GM12878 (cell line): ENCODE measurements around the gene LSMEM2. TPM values are rescaled to one million over a fixed set of nuclear protein-coding genes. Genes with fewer than 3 reads are reported as not detected.

Experiments
- ATF7 ChIP-seq: fragments of 450-650 bp; IDR thresholded peaks from 2 replicates; pipeline ENCODE4 v1.6.1; 2016; ENCODE audit warnings: low read depth, mild to moderate bottlenecking
- BACH1 ChIP-seq: fragments of 450-650 bp; IDR thresholded peaks from 2 replicates; pipeline ENCODE4 v1.6.1; 2017; ENCODE audit warnings: mild to moderate bottlenecking, borderline replicate concordance
- BHLHE40 ChIP-seq, 2 experiments: fragments of 450-650 bp in 1 of 2; IDR thresholded peaks; 2 replicates each; pipeline ENCODE4 v1.6.1; 2011 to 2017; ENCODE audit warnings: low read depth in 2 of 2, borderline replicate concordance in 1 of 2, improper control_type of control experiment in 1 of 2, low read length in 1 of 2, mild to moderate bottlenecking in 1 of 2
- CBX3 ChIP-seq: fragments of 200-600 bp; sonication (generic); IDR thresholded peaks from 2 replicates; pipeline ENCODE4 v1.6.1; 2016; ENCODE audit warnings: low read depth, borderline replicate concordance
- CHD2 ChIP-seq: IDR thresholded peaks from 2 replicates; pipeline ENCODE4 v1.6.1; 2011; ENCODE audit warnings: low read depth, low read length, improper control_type of control experiment, borderline replicate concordance
- ESRRA ChIP-seq: IDR thresholded peaks from 2 replicates; pipeline ENCODE4 v1.6.1; 2012; ENCODE audit warnings: mild to moderate bottlenecking, low read length, improper control_type of control experiment
- FOS ChIP-seq: IDR thresholded peaks from 3 replicates; pipeline ENCODE4 v1.6.1; 2011; ENCODE audit warnings: borderline replicate concordance; ENCODE audit not compliant: insufficient read length; ENCODE audit errors: extremely low read depth
- FOXM1 ChIP-seq: IDR thresholded peaks from 2 replicates; pipeline ENCODE4 v1.6.1; 2012; ENCODE audit warnings: low read depth, mild to moderate bottlenecking, inconsistent platforms, low read length, moderate library complexity
- GATAD2B ChIP-seq: fragments of 450-650 bp; conservative IDR thresholded peaks from 2 replicates; pipeline ENCODE4 v1.6.1; 2017; ENCODE audit warnings: low read depth, mild to moderate bottlenecking, moderate library complexity
- HDAC6 ChIP-seq: fragments of 200-600 bp; sonication (generic); IDR thresholded peaks from one replicate; pipeline ENCODE4 v1.8.0; 2017; ENCODE audit warnings: antibody characterized with exemption; ENCODE audit not compliant: unreplicated experiment
- HDGF ChIP-seq: fragments of 450-650 bp; IDR thresholded peaks from 2 replicates; pipeline ENCODE4 v1.6.1; 2016; ENCODE audit warnings: antibody characterized with exemption
- JUNB ChIP-seq: IDR thresholded peaks from 2 replicates; pipeline ENCODE4 v1.6.1; 2016; ENCODE audit warnings: antibody characterized with exemption, mild to moderate bottlenecking
- MXI1 ChIP-seq: fragments of 150-350 bp; IDR thresholded peaks from 2 replicates; pipeline ENCODE4 v1.6.1; 2011; ENCODE audit warnings: low read depth, mild to moderate bottlenecking, inconsistent platforms, low read length, improper control_type of control experiment
- NFXL1 ChIP-seq: fragments of 450-650 bp; IDR thresholded peaks from 2 replicates; pipeline ENCODE4 v1.6.1; 2017; ENCODE audit warnings: antibody characterized with exemption, mild to moderate bottlenecking, borderline replicate concordance
- NR2C2 ChIP-seq: IDR thresholded peaks from 2 replicates; pipeline ENCODE4 v1.6.1; 2011; ENCODE audit warnings: borderline replicate concordance, low read depth; ENCODE audit not compliant: control insufficient read depth, insufficient read length
- PAX8 ChIP-seq: fragments of 450-650 bp; IDR thresholded peaks from 2 replicates; pipeline ENCODE4 v1.6.1; 2017; ENCODE audit warnings: mild to moderate bottlenecking, moderate library complexity
- SPI1 ChIP-seq: IDR thresholded peaks from 2 replicates; pipeline ENCODE4 v1.6.1; 2011; ENCODE audit warnings: low read depth, mild to moderate bottlenecking, low read length, moderate library complexity, borderline replicate concordance; ENCODE audit not compliant: insufficient read depth
- TCF12 ChIP-seq: IDR thresholded peaks from 2 replicates; pipeline ENCODE4 v1.6.1; 2011; ENCODE audit warnings: low read depth, mild to moderate bottlenecking, low read length
- ZNF274 ChIP-seq: IDR thresholded peaks from one replicate; pipeline ENCODE4 v1.8.0; 2011; ENCODE audit not compliant: insufficient read length, insufficient read depth
- ZNF622 ChIP-seq: fragments of 450-650 bp; IDR thresholded peaks from 2 replicates; pipeline ENCODE4 v1.6.1; 2017; ENCODE audit warnings: mild to moderate bottlenecking, inconsistent platforms
- ZSCAN29 ChIP-seq: fragments of 450-650 bp; IDR thresholded peaks from 2 replicates; pipeline ENCODE4 v1.6.1; 2017; ENCODE audit warnings: mild to moderate bottlenecking, moderate library complexity
- polyA plus RNA-seq, 11 experiments: library from polyadenylated mRNA; depleted of rRNA in 4 of 11; unstranded in 6 of 11; stranded (reverse) in 5 of 11; fragments of >200 nt; fragmentation: Nextera tagmentation in 4 of 11; fragmentation: Illumina TruSeq in 1 of 11; extraction: Ambion mirVana in 4 of 11; extraction: Trizol in 1 of 11; gene quantifications; 1 replicate in 1 of 11; 2 replicates in 10 of 11; pipeline versions ENCODE4 v1.2.1 to v1.2.3, GENCODE V29; 2011 to 2016; ENCODE audit warnings: inconsistent platforms in 2 of 11, missing spikeins in 2 of 11, low read depth in 1 of 11
- total RNA-seq, 4 experiments: library from RNA; depleted of rRNA in 3 of 4; stranded (reverse); fragments of >200 nt in 3 of 4; fragmentation: Illumina TruSeq in 1 of 4; extraction: Trizol in 1 of 4; gene quantifications; 2 replicates each; pipeline versions ENCODE4 v1.2.1 to v1.2.3, GENCODE V29; 2013 to 2021
- TF ChIP-seq, protein P1 (sequence below): IDR thresholded peaks from 2 replicates; pipeline ENCODE4 v1.6.1; 2011; ENCODE audit warnings: low read depth, mild to moderate bottlenecking, low read length, moderate library complexity, borderline replicate concordance; ENCODE audit errors: extremely low read depth
- TF ChIP-seq, protein P2 (sequence below): fragments of 450-650 bp; formaldehyde crosslinking; IDR thresholded peaks from 2 replicates; pipeline ENCODE4 v1.5.0; 2022; ENCODE audit warnings: mild to moderate bottlenecking, missing genetic modification characterization
- TF ChIP-seq, protein P3 (sequence below): fragments of 450-650 bp; IDR thresholded peaks from 2 replicates; pipeline ENCODE4 v1.6.1; 2017; ENCODE audit warnings: mild to moderate bottlenecking, low read depth, inconsistent platforms; ENCODE audit not compliant: poor library complexity, severe bottlenecking

The LSMEM2 gene
- total and polyA plus RNA-seq, 10 of the 15 experiments (the other 5 are each of a cell fraction or from before 2014, with no cell fraction given) = 0.17 TPM; not detected in 9

DNA sequence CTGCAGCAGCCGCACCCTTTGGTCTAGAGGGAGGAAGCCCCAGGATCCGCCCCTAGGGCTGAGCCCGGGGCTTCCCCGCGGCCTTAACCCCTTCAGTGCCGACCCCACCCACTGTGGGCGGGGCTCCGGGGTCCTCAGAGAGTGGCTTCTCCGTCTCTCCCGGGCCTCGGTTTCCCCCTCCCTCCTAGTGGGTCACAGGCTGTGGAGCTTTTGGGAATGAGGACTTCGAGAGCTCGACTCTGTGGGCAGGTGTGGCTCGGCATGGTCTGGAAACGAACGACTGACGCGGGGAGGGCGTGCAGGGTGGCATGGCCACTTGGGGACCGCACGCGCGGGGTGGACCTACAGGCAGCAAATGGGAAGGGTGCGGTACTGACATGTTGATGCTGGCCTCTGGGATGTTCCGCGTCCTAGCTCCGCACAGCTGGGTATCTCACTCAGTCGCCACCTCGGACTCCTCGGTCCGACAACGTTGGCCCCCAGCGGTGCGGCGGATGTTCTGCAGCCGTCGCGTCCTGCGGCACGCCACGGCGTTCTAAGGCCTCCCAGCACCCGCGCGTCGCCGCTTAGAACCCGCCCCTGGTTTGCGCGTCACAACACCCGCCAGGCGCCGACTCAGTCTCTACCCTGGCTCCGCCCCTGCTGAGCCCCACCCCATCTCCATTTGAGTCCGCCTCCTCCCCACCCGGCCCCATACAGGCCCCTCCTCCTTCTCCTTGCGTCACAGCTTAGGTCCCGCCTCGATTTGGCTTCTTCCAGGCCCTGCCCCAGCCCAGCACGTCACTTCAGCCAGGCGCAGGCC, 20.1 kb downstream of the LSMEM2 start, which contains the start of the genes HYAL3 and NAA80 (continued):
- TF ChIP-seq BACH1 = peak; percentile 83
- no peak for TF ChIP-seq PAX8
- no peak for TF ChIP-seq ZSCAN29
- no peak for TF ChIP-seq CHD2
- no peak for TF ChIP-seq HDAC6
- TF ChIP-seq CBX3 = no peak
- peak; percentile 40 to 89; a peak in 3 of 4 replicates for TF ChIP-seq BHLHE40 (IDR thresholded peaks at IDR 0.05; ENCODE audit: borderline replicate concordance in 1 of 2, low read depth in 2 of 2, low read length in 1 of 2)
- no peak; the same call in 1 of the 2 replicates for TF ChIP-seq MXI1
- TF ChIP-seq, protein P1, sequence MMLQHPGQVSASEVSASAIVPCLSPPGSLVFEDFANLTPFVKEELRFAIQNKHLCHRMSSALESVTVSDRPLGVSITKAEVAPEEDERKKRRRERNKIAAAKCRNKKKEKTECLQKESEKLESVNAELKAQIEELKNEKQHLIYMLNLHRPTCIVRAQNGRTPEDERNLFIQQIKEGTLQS = no peak
- TF ChIP-seq GATAD2B = peak; percentile 95
- no peak for TF ChIP-seq NR2C2
- TF ChIP-seq ESRRA = no peak
- TF ChIP-seq, protein P2, sequence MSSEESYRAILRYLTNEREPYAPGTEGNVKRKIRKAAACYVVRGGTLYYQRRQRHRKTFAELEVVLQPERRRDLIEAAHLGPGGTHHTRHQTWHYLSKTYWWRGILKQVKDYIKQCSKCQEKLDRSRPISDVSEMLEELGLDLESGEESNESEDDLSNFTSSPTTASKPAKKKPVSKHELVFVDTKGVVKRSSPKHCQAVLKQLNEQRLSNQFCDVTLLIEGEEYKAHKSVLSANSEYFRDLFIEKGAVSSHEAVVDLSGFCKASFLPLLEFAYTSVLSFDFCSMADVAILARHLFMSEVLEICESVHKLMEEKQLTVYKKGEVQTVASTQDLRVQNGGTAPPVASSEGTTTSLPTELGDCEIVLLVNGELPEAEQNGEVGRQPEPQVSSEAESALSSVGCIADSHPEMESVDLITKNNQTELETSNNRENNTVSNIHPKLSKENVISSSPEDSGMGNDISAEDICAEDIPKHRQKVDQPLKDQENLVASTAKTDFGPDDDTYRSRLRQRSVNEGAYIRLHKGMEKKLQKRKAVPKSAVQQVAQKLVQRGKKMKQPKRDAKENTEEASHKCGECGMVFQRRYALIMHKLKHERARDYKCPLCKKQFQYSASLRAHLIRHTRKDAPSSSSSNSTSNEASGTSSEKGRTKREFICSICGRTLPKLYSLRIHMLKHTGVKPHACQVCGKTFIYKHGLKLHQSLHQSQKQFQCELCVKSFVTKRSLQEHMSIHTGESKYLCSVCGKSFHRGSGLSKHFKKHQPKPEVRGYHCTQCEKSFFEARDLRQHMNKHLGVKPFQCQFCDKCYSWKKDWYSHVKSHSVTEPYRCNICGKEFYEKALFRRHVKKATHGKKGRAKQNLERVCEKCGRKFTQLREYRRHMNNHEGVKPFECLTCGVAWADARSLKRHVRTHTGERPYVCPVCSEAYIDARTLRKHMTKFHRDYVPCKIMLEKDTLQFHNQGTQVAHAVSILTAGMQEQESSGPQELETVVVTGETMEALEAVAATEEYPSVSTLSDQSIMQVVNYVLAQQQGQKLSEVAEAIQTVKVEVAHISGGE (CRISPR knock-in tag) = no peak
- peak; percentile 2; the same call in 1 of the 2 replicates for TF ChIP-seq TCF12
- no peak for TF ChIP-seq ZNF274
- TF ChIP-seq FOXM1 = no peak
- no peak for TF ChIP-seq ATF7
- TF ChIP-seq ZNF622 = no peak
- TF ChIP-seq NFXL1 = no peak
- TF ChIP-seq HDGF = peak; percentile 100
- no peak for TF ChIP-seq FOS
- TF ChIP-seq SPI1 = peak; percentile 43; the same call in 1 of the 2 replicates
- TF ChIP-seq, protein P3, sequence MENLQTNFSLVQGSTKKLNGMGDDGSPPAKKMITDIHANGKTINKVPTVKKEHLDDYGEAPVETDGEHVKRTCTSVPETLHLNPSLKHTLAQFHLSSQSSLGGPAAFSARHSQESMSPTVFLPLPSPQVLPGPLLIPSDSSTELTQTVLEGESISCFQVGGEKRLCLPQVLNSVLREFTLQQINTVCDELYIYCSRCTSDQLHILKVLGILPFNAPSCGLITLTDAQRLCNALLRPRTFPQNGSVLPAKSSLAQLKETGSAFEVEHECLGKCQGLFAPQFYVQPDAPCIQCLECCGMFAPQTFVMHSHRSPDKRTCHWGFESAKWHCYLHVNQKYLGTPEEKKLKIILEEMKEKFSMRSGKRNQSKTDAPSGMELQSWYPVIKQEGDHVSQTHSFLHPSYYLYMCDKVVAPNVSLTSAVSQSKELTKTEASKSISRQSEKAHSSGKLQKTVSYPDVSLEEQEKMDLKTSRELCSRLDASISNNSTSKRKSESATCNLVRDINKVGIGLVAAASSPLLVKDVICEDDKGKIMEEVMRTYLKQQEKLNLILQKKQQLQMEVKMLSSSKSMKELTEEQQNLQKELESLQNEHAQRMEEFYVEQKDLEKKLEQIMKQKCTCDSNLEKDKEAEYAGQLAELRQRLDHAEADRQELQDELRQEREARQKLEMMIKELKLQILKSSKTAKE = no peak
- TF ChIP-seq JUNB = no peak
